Measurements from ENCODE around the gene SIPA1L3.

The SIPA1L3 gene

GRCh38 chr19:37997911-37998344 lies 90.9 kb downstream of the SIPA1L3 start:
- peak; percentile 36 for DNase-seq (ENCODE audit: low spot score)

GRCh38 chr19:37998801-37999308 lies 91.8 kb downstream of the SIPA1L3 start:
- DNase-seq (ENCODE audit: low spot score), result no peak

- no peak for DNase-seq (ENCODE audit: low spot score)
Measured at GRCh38 chr19:37999309-38000213, 92.6 kb downstream of the SIPA1L3 start.

- no peak for DNase-seq (ENCODE audit: low spot score)
Measured at GRCh38 chr19:38001158-38001781, 94.3 kb downstream of the SIPA1L3 start.

- DNase-seq (ENCODE audit: low spot score), result peak; percentile 63
Measured at GRCh38 chr19:38003438-38004185, 96.6 kb downstream of the SIPA1L3 start.

GRCh38 chr19:38004186-38004520 lies 97.1 kb downstream of the SIPA1L3 start:
- no peak for DNase-seq (ENCODE audit: low spot score)

- DNase-seq (ENCODE audit: low spot score), result peak; percentile 93
Measured at GRCh38 chr19:38004521-38005223, 97.7 kb downstream of the SIPA1L3 start.

GRCh38 chr19:38005224-38005614 lies 98.2 kb downstream of the SIPA1L3 start:
- DNase-seq (ENCODE audit: low spot score), result no peak

GRCh38 chr19:38006361-38007045 lies 99.5 kb downstream of the SIPA1L3 start:
- DNase-seq (ENCODE audit: low spot score), result peak; percentile 17

GRCh38 chr19:38009650-38010242 lies 102.7 kb downstream of the SIPA1L3 start:
- no peak for DNase-seq (ENCODE audit: low spot score)

- no peak for DNase-seq (ENCODE audit: low spot score)
Measured at GRCh38 chr19:38011426-38011825, 104.4 kb downstream of the SIPA1L3 start.

GRCh38 chr19:38012290-38012689 lies 105.3 kb downstream of the SIPA1L3 start:
- no peak for DNase-seq (ENCODE audit: low spot score)

GRCh38 chr19:38012944-38013343 lies 105.9 kb downstream of the SIPA1L3 start:
- no peak for DNase-seq (ENCODE audit: low spot score)

GRCh38 chr19:38013913-38014580 lies 107.0 kb downstream of the SIPA1L3 start:
- no peak for DNase-seq (ENCODE audit: low spot score)

- no peak for DNase-seq (ENCODE audit: low spot score)
Measured at GRCh38 chr19:38015216-38015615, 108.2 kb downstream of the SIPA1L3 start.

GRCh38 chr19:38015761-38016160 lies 108.8 kb downstream of the SIPA1L3 start:
- no peak for DNase-seq (ENCODE audit: low spot score)

- no peak for DNase-seq (ENCODE audit: low spot score)
Measured at GRCh38 chr19:38017401-38018151, 110.6 kb downstream of the SIPA1L3 start.

GRCh38 chr19:38018694-38019395 lies 111.8 kb downstream of the SIPA1L3 start:
- no peak for DNase-seq (ENCODE audit: low spot score)

- DNase-seq (ENCODE audit: low spot score), result no peak
Measured at GRCh38 chr19:38019396-38019724, 112.4 kb downstream of the SIPA1L3 start.
